Uterus (tissue), 4 donors: ENCODE results near the gene CFAP97D1. TPM values are rescaled to one million over a fixed set of nuclear protein-coding genes. Genes with fewer than 3 reads are reported as not detected.

ENCODE experiments used
- DNase-seq, 2 donors: peaks; one replicate each; pipeline ENCODE4 v3.0.0-alpha.2; 2019 to 2020
- H3K27ac ChIP-seq, 2 donors: fragments of 200-600 bp; sonication (generic); 1 replicate in 1 of 2; 2 replicates in 1 of 2; pipeline ENCODE4 v1.5.1; 2016 to 2018
- H3K27me3 ChIP-seq, 2 donors: fragments of 200-600 bp; sonication (generic); one replicate each; pipeline ENCODE4 v1.5.1; 2018 to 2019; ENCODE audit warnings: control low read depth in 1 of 2
- H3K36me3 ChIP-seq, 2 donors: fragments of 200-600 bp; sonication (generic); one replicate each; pipeline ENCODE4 v1.5.1; 2019; ENCODE audit warnings: control low read depth in 1 of 2
- H3K4me1 ChIP-seq, 2 donors: fragments of 200-600 bp; sonication (generic); one replicate each; pipeline ENCODE4 v1.5.1; 2018 to 2019; ENCODE audit warnings: control low read depth in 1 of 2
- H3K4me3 ChIP-seq, 2 donors: fragments of 200-600 bp; sonication (generic); 1 replicate in 1 of 2; 2 replicates in 1 of 2; pipeline ENCODE4 v1.5.1; 2018 to 2019; ENCODE audit warnings: mild to moderate bottlenecking in 1 of 2
- H3K9me3 ChIP-seq, 2 donors: fragments of 200-600 bp; sonication (generic); one replicate each; pipeline ENCODE4 v1.5.1; 2019; ENCODE audit warnings: control low read depth in 1 of 2
- CTCF ChIP-seq, 4 experiments: fragments of 200-600 bp in 2 of 4; fragments of 450-650 bp in 2 of 4; sonication (generic) in 2 of 4; IDR thresholded peaks; one replicate each; pipeline ENCODE4 v1.5.1; 2016 to 2019; ENCODE audit warnings: antibody characterized with exemption in 4 of 4, mild to moderate bottlenecking in 2 of 4, moderate library complexity in 1 of 4
- POLR2A ChIP-seq, 2 donors: fragments of 450-650 bp; IDR thresholded peaks; one replicate each; pipeline ENCODE4 v1.6.1; 2016; ENCODE audit warnings: antibody characterized with exemption in 2 of 2, mild to moderate bottlenecking in 1 of 2, moderate library complexity in 1 of 2
- intact Hi-C: fragments of 100-400 bp; cut with DNase I; formaldehyde crosslinking; loops from one replicate; pipeline ENCODE4 v1.15.1; 2023; ENCODE audit warnings: low total_unique reads
- total RNA-seq, 4 donors: library from RNA; depleted of rRNA in 3 of 4; stranded (reverse); fragments of >200 nt in 3 of 4; gene quantifications; one replicate each; pipeline versions ENCODE4 v1.1.0 to v1.2.4, GENCODE V29; 2014 to 2023
- donor health status: DM: yes; HTN: yes; CAD: no.

CFAP97D1 gene
- total RNA-seq, 4 donors from 2014 or later = not detected

GRCh38 chr17:43810226-43810715, 30.0 kb downstream of the CFAP97D1 start:
- H3K4me1 ChIP-seq = no peaks in the 10 kb centered on the region
- no peak for DNase-seq
- no peak overlapping the region for H3K27ac ChIP-seq
- intact Hi-C loops = no loop called here
- no peak for TF ChIP-seq POLR2A (IDR thresholded peaks at IDR 0.05)
- TF ChIP-seq CTCF (IDR thresholded peaks at IDR 0.05) = no peak
- no peak overlapping the region for H3K4me3 ChIP-seq
- no peaks in the 10 kb centered on the region for H3K36me3 ChIP-seq
- no peaks in the 10 kb centered on the region for H3K9me3 ChIP-seq
- no peaks in the 10 kb centered on the region for H3K27me3 ChIP-seq

GRCh38 chr17:43810823-43811222, 30.6 kb downstream of the CFAP97D1 start:
- Histone ChIP-seq H3K27ac (no peak overlapping the region), H3K36me3 (no peaks in the 10 kb centered on the region)
- intact Hi-C loops = no loop called here

GRCh38 chr17:43812396-43813265, 32.4 kb downstream of the CFAP97D1 start:
- Histone ChIP-seq H3K36me3 (no peaks in the 10 kb centered on the region), H3K27me3 (no peaks in the 10 kb centered on the region), H3K4me1 (no peaks in the 10 kb centered on the region), H3K4me3 (no peak overlapping the region), H3K9me3 (no peaks in the 10 kb centered on the region), H3K27ac (no peak overlapping the region)
- intact Hi-C loops = no loop called here
- TF ChIP-seq CTCF (IDR thresholded peaks at IDR 0.05) = no peak
- TF ChIP-seq POLR2A (IDR thresholded peaks at IDR 0.05) = no peak
- DNase-seq = no peak

More at GRCh38 chr17:43810823-43811222, 30.6 kb downstream of the CFAP97D1 start:
- Histone ChIP-seq H3K4me1 (no peaks in the 10 kb centered on the region), H3K9me3 (no peaks in the 10 kb centered on the region), H3K27me3 (no peaks in the 10 kb centered on the region), H3K4me3 (no peak overlapping the region)
- DNase-seq = no peak
- TF ChIP-seq CTCF (IDR thresholded peaks at IDR 0.05) = no peak
- TF ChIP-seq POLR2A (IDR thresholded peaks at IDR 0.05) = no peak

GRCh38 chr17:43813386-43813785, 33.2 kb downstream of the CFAP97D1 start:
- DNase-seq = no peak
- no peaks in the 10 kb centered on the region for H3K27me3 ChIP-seq
- intact Hi-C loops = no loop called here
- no peaks in the 10 kb centered on the region for H3K9me3 ChIP-seq
- H3K4me3 ChIP-seq = no peak overlapping the region
- H3K27ac ChIP-seq = no peak overlapping the region
- TF ChIP-seq CTCF (IDR thresholded peaks at IDR 0.05) (no peak), POLR2A (IDR thresholded peaks at IDR 0.05) (no peak)
- no peaks in the 10 kb centered on the region for H3K4me1 ChIP-seq
- H3K36me3 ChIP-seq = no peaks in the 10 kb centered on the region

GRCh38 chr17:43814026-43814425, 33.8 kb downstream of the CFAP97D1 start:
- no peaks in the 10 kb centered on the region for H3K4me1 ChIP-seq
- no peaks in the 10 kb centered on the region for H3K9me3 ChIP-seq
- no peak overlapping the region for H3K4me3 ChIP-seq
- intact Hi-C loops = no loop called here
- TF ChIP-seq POLR2A (IDR thresholded peaks at IDR 0.05) (no peak), CTCF (IDR thresholded peaks at IDR 0.05) (no peak)
- no peak overlapping the region for H3K27ac ChIP-seq
- H3K27me3 ChIP-seq = no peaks in the 10 kb centered on the region
- no peaks in the 10 kb centered on the region for H3K36me3 ChIP-seq
- no peak for DNase-seq
